Keratinocyte (primary cell): Measurements from ENCODE around the gene KCNIP3. TPM values are rescaled to one million over a fixed set of nuclear protein-coding genes. Genes with fewer than 3 reads are reported as not detected.

Experiments
- DNase-seq: peaks from one replicate; pipeline ENCODE4 v3.0.0-alpha.2; 2011; ENCODE audit warnings: low read depth, missing footprints, low spot score
- FAIRE-seq: peaks from 2 replicates; lab custom pipeline; 2011; peaks lifted over from hg19 to GRCh38; lab: Jason Lieb, UNC
- H2AFZ ChIP-seq: 2 replicates; pipeline ENCODE4 v1.6.0; 2012; ENCODE audit warnings: low read length, control low read depth, inconsistent platforms; ENCODE audit not compliant: control insufficient read depth
- H3K27ac ChIP-seq: 2 replicates; pipeline ENCODE4 v1.5.1; 2011; ENCODE audit warnings: low read length; ENCODE audit not compliant: control insufficient read depth, insufficient read depth
- H3K27me3 ChIP-seq: 3 replicates; pipeline ENCODE4 v1.6.0; 2011; ENCODE audit warnings: low read length; ENCODE audit not compliant: control insufficient read depth, insufficient read depth; ENCODE audit errors: extremely low read depth
- H3K36me3 ChIP-seq, 2 experiments: 2 replicates in 1 of 2; 3 replicates in 1 of 2; pipeline ENCODE4 v1.5.1; 2011; ENCODE audit warnings: low read length in 2 of 2, mild to moderate bottlenecking in 1 of 2; ENCODE audit not compliant: control insufficient read depth in 2 of 2, insufficient read depth in 2 of 2; ENCODE audit errors: extremely low read depth in 1 of 2
- H3K4me1 ChIP-seq: 3 replicates; pipeline ENCODE4 v1.5.1; 2011; ENCODE audit warnings: low read length; ENCODE audit not compliant: control insufficient read depth, insufficient read depth; ENCODE audit errors: extremely low read depth
- H3K4me2 ChIP-seq: 3 replicates; pipeline ENCODE4 v1.6.0; 2011; ENCODE audit warnings: low read depth, low read length; ENCODE audit not compliant: control insufficient read depth, insufficient read depth; ENCODE audit errors: extremely low read depth
- H3K4me3 ChIP-seq, 3 experiments: fragments of 200-600 bp in 1 of 3; sonication (generic) in 1 of 3; 2 replicates in 2 of 3; 3 replicates in 1 of 3; pipeline ENCODE4 v1.5.1; 2011 to 2016; ENCODE audit warnings: low read length in 3 of 3, mild to moderate bottlenecking in 3 of 3, control low read depth in 2 of 3, inconsistent platforms in 1 of 3, low read depth in 1 of 3, mixed read lengths in 1 of 3, mixed run types in 1 of 3, moderate library complexity in 1 of 3; ENCODE audit not compliant: control insufficient read depth in 2 of 3, insufficient read depth in 2 of 3; ENCODE audit errors: extremely low read depth in 1 of 3
- H3K79me2 ChIP-seq: 2 replicates; pipeline ENCODE4 v1.6.0; 2012; ENCODE audit warnings: low read length; ENCODE audit not compliant: control insufficient read depth, insufficient read depth
- H3K9ac ChIP-seq: 3 replicates; pipeline ENCODE4 v1.6.0; 2011; ENCODE audit warnings: low read length; ENCODE audit not compliant: control insufficient read depth, insufficient read depth; ENCODE audit errors: extremely low read depth
- H3K9me1 ChIP-seq: 3 replicates; pipeline ENCODE4 v1.6.0; 2011; ENCODE audit warnings: low read length; ENCODE audit not compliant: control insufficient read depth, insufficient read depth; ENCODE audit errors: extremely low read depth
- H3K9me3 ChIP-seq: 2 replicates; pipeline ENCODE4 v1.5.1; 2012; ENCODE audit warnings: low read depth, low read length; ENCODE audit not compliant: control insufficient read depth
- H4K20me1 ChIP-seq: 3 replicates; pipeline ENCODE4 v1.6.0; 2011; ENCODE audit warnings: low read length; ENCODE audit not compliant: control insufficient read depth, insufficient read depth; ENCODE audit errors: extremely low read depth
- CTCF ChIP-seq, 3 experiments: IDR thresholded peaks in 1 of 3; conservative IDR thresholded peaks in 1 of 3; optimal IDR thresholded peaks in 1 of 3; 2 replicates in 2 of 3; 3 replicates in 1 of 3; pipeline versions ENCODE3 to v1.5.1; 2011; ENCODE audit warnings: low read length in 3 of 3, mild to moderate bottlenecking in 3 of 3, moderate library complexity in 2 of 3, control low read depth in 1 of 3, inconsistent platforms in 1 of 3; ENCODE audit not compliant: insufficient read depth in 2 of 3; ENCODE audit errors: extremely low read depth in 1 of 3
- EZH2 ChIP-seq: IDR thresholded peaks from one replicate; pipeline ENCODE4 v1.6.1; 2012; ENCODE audit warnings: inconsistent platforms, mild to moderate bottlenecking, low read length, moderate library complexity
- dilution Hi-C: fragments of 300-500 bp; cut with MboI; formaldehyde crosslinking; loops from one replicate; pipeline ENCODE4 v1.7.0; 2020; ENCODE audit warnings: low sequenced_read_pairs; ENCODE audit not compliant: extremely low pct_ligation_motif_present
- polyA plus RNA-seq, 5 experiments: library from polyadenylated mRNA; depleted of rRNA in 3 of 5; stranded (reverse) in 3 of 5; stranded (forward) in 1 of 5; unstranded in 1 of 5; fragments of >200 nt; gene quantifications; 1 replicate in 1 of 5; 2 replicates in 3 of 5; 3 replicates in 1 of 5; pipeline versions ENCODE4 v1.2.1 to v1.2.3, GENCODE V29; 2011 to 2012; ENCODE audit warnings: missing spikeins in 2 of 5, low read depth in 1 of 5, low replicate concordance in 1 of 5

Gene KCNIP3
- polyA plus RNA-seq, 1 donor (not counting 4 experiments of a cell fraction or from before 2014, with no cell fraction given), result 0.66 TPM

GRCh38 chr2:95374451-95374920 lies 77.3 kb downstream of the KCNIP3 start:
- no peaks in the 10 kb centered on the region for H3K9me1 ChIP-seq
- no peak overlapping the region for H3K4me2 ChIP-seq
- no peaks in the 10 kb centered on the region for H3K79me2 ChIP-seq
- DNase-seq (no peak), FAIRE-seq (no peak)
- H3K36me3 ChIP-seq, result no peaks in the 10 kb centered on the region
- no peaks in the 10 kb centered on the region for H3K4me1 ChIP-seq
- H3K27ac ChIP-seq, result no peak overlapping the region
- H3K9ac ChIP-seq, result no peak overlapping the region
- H3K4me3 ChIP-seq, result no peak overlapping the region
- H3K27me3 ChIP-seq, result no peaks in the 10 kb centered on the region
- no peaks in the 10 kb centered on the region for H3K9me3 ChIP-seq
- dilution Hi-C loops, result no loop called here
- TF ChIP-seq EZH2 (no peak), CTCF (optimal IDR thresholded peaks at IDR 0.05 in 1 of 3, IDR thresholded peaks at IDR 0.05 in 1 of 3, conservative IDR thresholded peaks at IDR 0.05 in 1 of 3; ENCODE audit: extremely low read depth in 1 of 3, insufficient read depth in 2 of 3, low read length in 3 of 3) (no peak)
- H2AFZ ChIP-seq, result no peak overlapping the region
- no peaks in the 10 kb centered on the region for H4K20me1 ChIP-seq

GRCh38 chr2:95374921-95375471 lies 77.8 kb downstream of the KCNIP3 start:
- no peak for TF ChIP-seq CTCF (optimal IDR thresholded peaks at IDR 0.05 in 1 of 3, IDR thresholded peaks at IDR 0.05 in 1 of 3, conservative IDR thresholded peaks at IDR 0.05 in 1 of 3; ENCODE audit: extremely low read depth in 1 of 3, insufficient read depth in 2 of 3, low read length in 3 of 3)
- TF ChIP-seq EZH2, result no peak
- Histone ChIP-seq H3K27ac (no peak overlapping the region), H3K4me3 (no peak overlapping the region), H3K4me2 (no peak overlapping the region), H3K79me2 (no peaks in the 10 kb centered on the region), H3K9me1 (no peaks in the 10 kb centered on the region), H3K9me3 (no peaks in the 10 kb centered on the region), H2AFZ (no peak overlapping the region), H3K27me3 (no peaks in the 10 kb centered on the region), H3K36me3 (no peaks in the 10 kb centered on the region), H3K4me1 (no peaks in the 10 kb centered on the region), H3K9ac (no peak overlapping the region), H4K20me1 (no peaks in the 10 kb centered on the region)
- dilution Hi-C loops, result no loop called here
- DNase-seq (no peak), FAIRE-seq (no peak)
